Kidney epithelial cell (primary cell): ENCODE data around the gene CCDC88C. TPM values are rescaled to one million over a fixed set of nuclear protein-coding genes. Genes with fewer than 3 reads are reported as not detected.

ENCODE experiments used
- DNase-seq: peaks from one replicate; pipeline ENCODE4 v3.0.0-alpha.2; 2010; ENCODE audit warnings: low read depth
- H3K27me3 ChIP-seq: 2 replicates; pipeline ENCODE4 v1.6.0; 2011; ENCODE audit warnings: low read length; ENCODE audit not compliant: control insufficient read depth, insufficient read depth
- H3K36me3 ChIP-seq: 2 replicates; pipeline ENCODE4 v1.5.1; 2011; ENCODE audit warnings: low read length; ENCODE audit not compliant: control insufficient read depth, insufficient read depth
- H3K4me3 ChIP-seq: 2 replicates; pipeline ENCODE4 v1.5.1; 2011; ENCODE audit warnings: low read depth, mild to moderate bottlenecking, control low read depth, low read length
- total RNA-seq: library from RNA; depleted of rRNA; stranded (reverse); fragments of >200 nt; gene quantifications from 2 replicates; pipeline ENCODE4 v1.2.3, GENCODE V29; 2015
- TF ChIP-seq, protein P1 (sequence below): IDR thresholded peaks from 2 replicates; pipeline ENCODE4 v1.5.1; 2011; ENCODE audit warnings: mild to moderate bottlenecking, moderate library complexity, low read length, control low read depth, inconsistent platforms; ENCODE audit not compliant: insufficient read depth, poor library complexity, severe bottlenecking

The CCDC88C gene, protein sequence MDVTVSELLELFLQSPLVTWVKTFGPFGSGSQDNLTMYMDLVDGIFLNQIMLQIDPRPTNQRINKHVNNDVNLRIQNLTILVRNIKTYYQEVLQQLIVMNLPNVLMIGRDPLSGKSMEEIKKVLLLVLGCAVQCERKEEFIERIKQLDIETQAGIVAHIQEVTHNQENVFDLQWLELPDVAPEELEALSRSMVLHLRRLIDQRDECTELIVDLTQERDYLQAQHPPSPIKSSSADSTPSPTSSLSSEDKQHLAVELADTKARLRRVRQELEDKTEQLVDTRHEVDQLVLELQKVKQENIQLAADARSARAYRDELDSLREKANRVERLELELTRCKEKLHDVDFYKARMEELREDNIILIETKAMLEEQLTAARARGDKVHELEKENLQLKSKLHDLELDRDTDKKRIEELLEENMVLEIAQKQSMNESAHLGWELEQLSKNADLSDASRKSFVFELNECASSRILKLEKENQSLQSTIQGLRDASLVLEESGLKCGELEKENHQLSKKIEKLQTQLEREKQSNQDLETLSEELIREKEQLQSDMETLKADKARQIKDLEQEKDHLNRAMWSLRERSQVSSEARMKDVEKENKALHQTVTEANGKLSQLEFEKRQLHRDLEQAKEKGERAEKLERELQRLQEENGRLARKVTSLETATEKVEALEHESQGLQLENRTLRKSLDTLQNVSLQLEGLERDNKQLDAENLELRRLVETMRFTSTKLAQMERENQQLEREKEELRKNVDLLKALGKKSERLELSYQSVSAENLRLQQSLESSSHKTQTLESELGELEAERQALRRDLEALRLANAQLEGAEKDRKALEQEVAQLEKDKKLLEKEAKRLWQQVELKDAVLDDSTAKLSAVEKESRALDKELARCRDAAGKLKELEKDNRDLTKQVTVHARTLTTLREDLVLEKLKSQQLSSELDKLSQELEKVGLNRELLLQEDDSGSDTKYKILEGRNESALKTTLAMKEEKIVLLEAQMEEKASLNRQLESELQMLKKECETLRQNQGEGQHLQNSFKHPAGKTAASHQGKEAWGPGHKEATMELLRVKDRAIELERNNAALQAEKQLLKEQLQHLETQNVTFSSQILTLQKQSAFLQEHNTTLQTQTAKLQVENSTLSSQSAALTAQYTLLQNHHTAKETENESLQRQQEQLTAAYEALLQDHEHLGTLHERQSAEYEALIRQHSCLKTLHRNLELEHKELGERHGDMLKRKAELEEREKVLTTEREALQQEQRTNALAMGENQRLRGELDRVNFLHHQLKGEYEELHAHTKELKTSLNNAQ (N-terminal part only)
- total RNA-seq, result 22.4 and 25.5 TPM in 2 replicates

DNA sequence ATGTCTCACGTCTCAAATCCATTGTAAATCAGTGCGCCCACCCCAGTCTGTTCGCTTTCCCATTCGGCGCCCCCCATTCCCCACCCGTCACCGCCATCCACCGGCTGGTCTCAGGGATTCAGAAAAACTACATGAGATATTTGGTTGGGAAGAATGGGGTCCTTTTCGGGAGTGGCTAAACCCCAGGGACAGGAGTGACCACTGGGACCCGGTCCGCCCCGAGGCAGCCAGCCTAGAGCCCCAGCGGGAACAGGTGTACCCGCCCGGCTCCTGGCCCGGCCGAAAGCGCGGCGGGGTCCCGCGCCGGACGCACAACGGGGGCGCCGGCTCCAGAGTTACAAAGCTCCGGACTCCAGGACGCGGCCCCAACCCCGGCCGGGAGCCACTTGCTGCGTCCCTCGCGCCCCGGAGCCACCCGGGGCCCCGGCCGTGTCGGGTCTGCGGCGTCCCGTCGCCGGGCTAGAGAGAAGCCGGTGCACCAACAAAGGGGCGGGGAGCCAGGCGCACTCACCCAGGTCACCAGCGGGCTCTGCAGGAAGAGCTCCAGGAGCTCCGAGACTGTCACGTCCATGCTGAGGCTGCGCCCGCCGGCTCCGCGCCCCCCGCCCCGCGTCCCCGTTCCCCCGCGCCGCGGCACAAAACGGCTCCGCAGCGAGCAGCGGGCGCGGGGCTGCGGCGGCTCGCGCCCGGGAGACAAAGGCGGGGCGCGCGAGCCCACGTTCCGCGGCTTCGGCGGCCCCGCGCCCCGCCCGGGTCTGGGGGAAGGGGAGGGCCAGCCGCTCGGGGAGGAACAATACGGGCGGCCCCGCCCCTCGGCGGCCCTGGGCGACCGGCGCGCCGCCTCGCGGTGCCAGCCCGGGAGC is at the start of gene CCDC88C:
CCDC88C (minus strand) TSS at position 701 of the 863 bp plus-strand sequence; CDS start at position 571, 130 bp downstream.
- TF ChIP-seq, protein P1, sequence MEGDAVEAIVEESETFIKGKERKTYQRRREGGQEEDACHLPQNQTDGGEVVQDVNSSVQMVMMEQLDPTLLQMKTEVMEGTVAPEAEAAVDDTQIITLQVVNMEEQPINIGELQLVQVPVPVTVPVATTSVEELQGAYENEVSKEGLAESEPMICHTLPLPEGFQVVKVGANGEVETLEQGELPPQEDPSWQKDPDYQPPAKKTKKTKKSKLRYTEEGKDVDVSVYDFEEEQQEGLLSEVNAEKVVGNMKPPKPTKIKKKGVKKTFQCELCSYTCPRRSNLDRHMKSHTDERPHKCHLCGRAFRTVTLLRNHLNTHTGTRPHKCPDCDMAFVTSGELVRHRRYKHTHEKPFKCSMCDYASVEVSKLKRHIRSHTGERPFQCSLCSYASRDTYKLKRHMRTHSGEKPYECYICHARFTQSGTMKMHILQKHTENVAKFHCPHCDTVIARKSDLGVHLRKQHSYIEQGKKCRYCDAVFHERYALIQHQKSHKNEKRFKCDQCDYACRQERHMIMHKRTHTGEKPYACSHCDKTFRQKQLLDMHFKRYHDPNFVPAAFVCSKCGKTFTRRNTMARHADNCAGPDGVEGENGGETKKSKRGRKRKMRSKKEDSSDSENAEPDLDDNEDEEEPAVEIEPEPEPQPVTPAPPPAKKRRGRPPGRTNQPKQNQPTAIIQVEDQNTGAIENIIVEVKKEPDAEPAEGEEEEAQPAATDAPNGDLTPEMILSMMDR, result no peak
- H3K4me3 ChIP-seq, result peak within 1 kb of the TSS; percentile 72
- H3K27me3 ChIP-seq, result no peaks in the 10 kb centered on the region
- no peaks in the 10 kb centered on the region for H3K36me3 ChIP-seq
- no peak for DNase-seq

DNA sequence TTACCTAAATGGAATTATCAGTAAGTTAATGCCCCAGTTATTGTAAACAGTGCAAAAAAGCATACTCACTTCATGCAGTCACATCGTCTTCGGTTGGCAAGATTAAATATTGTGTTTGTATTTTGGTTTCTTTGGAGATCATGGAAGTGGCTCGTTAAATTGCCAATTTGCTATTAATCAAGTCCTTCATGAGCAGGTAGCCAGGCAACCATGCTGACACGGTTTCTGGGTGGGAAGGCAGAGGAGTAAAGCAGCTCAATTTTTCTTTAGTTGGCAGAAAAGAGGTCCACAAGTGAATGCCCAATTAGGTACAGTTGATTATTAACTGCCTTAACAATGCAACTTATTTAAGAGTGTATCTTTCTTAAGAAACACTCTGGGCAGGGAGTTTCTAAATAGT is 48.6 kb upstream of the CCDC88C start:
- DNase-seq, result peak; percentile 21
- H3K4me3 ChIP-seq, result no peak overlapping the region
- H3K27me3 ChIP-seq, result no peaks in the 10 kb centered on the region
- H3K36me3 ChIP-seq, result peaks cover 1% of the 10 kb centered on the region
- TF ChIP-seq, protein P1, result no peak

DNA sequence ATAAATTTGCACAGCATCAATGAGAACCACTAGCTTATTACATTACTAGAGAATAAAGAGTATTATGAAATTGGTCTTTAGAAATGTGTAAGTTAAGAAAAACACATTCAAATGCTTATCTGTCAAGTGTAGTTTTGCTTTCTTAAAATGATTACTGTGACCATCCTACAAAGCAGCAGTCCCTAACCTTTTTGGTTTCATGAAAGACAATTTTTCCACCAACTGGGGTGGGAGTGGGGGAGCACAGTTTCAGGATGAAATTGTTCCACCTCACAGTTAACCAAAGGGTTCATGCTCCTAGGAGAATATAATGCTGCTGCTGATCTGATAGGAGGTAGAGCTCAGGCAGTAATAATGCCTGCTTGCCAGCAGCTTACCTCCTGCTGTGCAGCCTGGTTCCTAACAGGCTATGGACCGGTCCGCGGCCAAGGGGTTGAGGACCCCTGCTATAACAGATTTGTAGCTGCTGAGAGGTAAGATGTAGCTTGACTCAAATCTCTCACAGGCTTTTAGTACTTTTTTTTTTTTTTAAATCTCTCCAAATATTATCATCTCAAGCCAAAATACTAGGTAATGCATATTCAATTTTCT is 47.1 kb upstream of the CCDC88C start:
- Histone ChIP-seq H3K36me3 (peaks cover 1% of the 10 kb centered on the region), H3K4me3 (no peak overlapping the region), H3K27me3 (no peaks in the 10 kb centered on the region)
- TF ChIP-seq, protein P1, result no peak
- DNase-seq, result no peak

DNA sequence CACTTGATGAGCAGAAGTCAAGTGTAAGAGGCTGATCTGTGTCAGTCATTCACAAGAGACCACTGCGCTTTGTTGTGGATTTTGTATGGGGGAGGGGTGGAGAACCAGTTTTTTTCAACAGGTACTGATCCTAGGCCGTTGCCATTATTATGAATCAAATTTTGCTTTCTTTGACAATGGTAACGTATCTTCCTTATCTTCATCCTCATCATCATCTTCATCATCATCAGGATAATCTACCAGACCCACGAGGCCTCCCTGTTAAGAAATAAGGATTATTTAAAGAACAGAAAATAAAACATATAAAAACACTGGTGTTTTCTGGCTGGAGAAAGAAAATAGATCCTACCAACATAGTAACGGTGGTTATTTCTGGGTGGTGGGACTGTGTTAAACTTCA is 41.0 kb upstream of the CCDC88C start:
- DNase-seq, result no peak
- Histone ChIP-seq H3K4me3 (no peak overlapping the region), H3K27me3 (no peaks in the 10 kb centered on the region), H3K36me3 (no peaks in the 10 kb centered on the region)
- TF ChIP-seq, protein P1, result no peak
